Activated naive CD8-positive, alpha-beta T cell treated with anti-CD3 and anti-CD28 coated beads, Interleukin-2, amount 10 ng/mL, durations not matched to agents 7 days and 5 days (primary cell): ENCODE data around the gene DBF4B. TPM values are rescaled to one million over a fixed set of nuclear protein-coding genes. Genes with fewer than 3 reads are reported as not detected.

Source experiments
- ATAC-seq: fragments of 150-1000 bp; cut with Tn5 transposase; one replicate; pipeline ENCODE4 v1.10.0; 2021; ENCODE audit warnings: low read depth, moderate library complexity
- POLR2A ChIA-PET: fragments of 350-600 bp; sonication (Branson Sonifier 250); formaldehyde crosslinking; loops from one replicate; lab custom pipeline; 2021; ENCODE audit warnings: antibody characterized with exemption; lab: Charles Lee
- DNase-seq: peaks from one replicate; pipeline ENCODE4 v3.0.0; 2021
- H3K27ac Mint-ChIP-seq: one replicate; pipeline ENCODE4 v1.8.0; 2022; ENCODE audit warnings: mild to moderate bottlenecking, mixed read lengths
- H3K27me3 Mint-ChIP-seq: one replicate; pipeline ENCODE4 v1.8.0; 2022; ENCODE audit warnings: mild to moderate bottlenecking, moderate library complexity, mixed read lengths
- H3K36me3 Mint-ChIP-seq: one replicate; pipeline ENCODE4 v1.8.0; 2021; ENCODE audit warnings: mild to moderate bottlenecking, mixed read lengths
- H3K4me1 Mint-ChIP-seq: one replicate; pipeline ENCODE4 v1.8.0; 2021; ENCODE audit warnings: mixed read lengths
- H3K4me3 Mint-ChIP-seq: one replicate; pipeline ENCODE4 v1.8.0; 2022; ENCODE audit warnings: mild to moderate bottlenecking, moderate library complexity, mixed read lengths
- H3K9me3 Mint-ChIP-seq: one replicate; pipeline ENCODE4 v1.8.0; 2021; ENCODE audit warnings: mixed read lengths
- total RNA-seq, 2 experiments: library from RNA; stranded (reverse); gene quantifications; one replicate each; pipeline ENCODE4 v1.2.3, GENCODE V29; 2021

The DBF4B gene
- total RNA-seq, 2 experiments from 2014 or later: 27.7 to 31.8 TPM

GRCh38 chr17:44769230-44769629, 60.8 kb downstream of the DBF4B start:
- Mint-ChIP-seq H3K9me3 (no peaks in the 10 kb centered on the region), H3K27me3 (peaks cover 12% of the 10 kb centered on the region), H3K4me1 (peaks cover 12% of the 10 kb centered on the region), H3K36me3 (no peaks in the 10 kb centered on the region), H3K4me3 (no peak overlapping the region), H3K27ac (no peak overlapping the region)
- POLR2A ChIA-PET: interaction anchor here (0.7 kb wide), 1 partner anchor 410 kb away, joined by 3 read pairs; no protein-coding TSS in a partner anchor
- ATAC-seq: no peak
- no peak for DNase-seq

- no peaks in the 10 kb centered on the region for H3K36me3 Mint-ChIP-seq
- no peak for DNase-seq
- H3K4me1 Mint-ChIP-seq: peaks cover 12% of the 10 kb centered on the region
- H3K27ac Mint-ChIP-seq: no peak overlapping the region
- no peaks in the 10 kb centered on the region for H3K9me3 Mint-ChIP-seq
- no peak overlapping the region for H3K4me3 Mint-ChIP-seq
- peaks cover 12% of the 10 kb centered on the region for H3K27me3 Mint-ChIP-seq
- POLR2A ChIA-PET: interaction anchor here (0.7 kb wide), 1 partner anchor 410 kb away, joined by 3 read pairs; no protein-coding TSS in a partner anchor
- ATAC-seq: no peak
Measured at GRCh38 chr17:44769647-44770084, 61.2 kb downstream of the DBF4B start.

- no peaks in the 10 kb centered on the region for H3K9me3 Mint-ChIP-seq
- H3K36me3 Mint-ChIP-seq: no peaks in the 10 kb centered on the region
- H3K4me3 Mint-ChIP-seq: no peak overlapping the region
- DNase-seq (no peak), ATAC-seq (no peak)
- H3K27ac Mint-ChIP-seq: no peak overlapping the region
- H3K4me1 Mint-ChIP-seq: peaks cover 14% of the 10 kb centered on the region
- POLR2A ChIA-PET: no interaction called here
- H3K27me3 Mint-ChIP-seq: peaks cover 12% of the 10 kb centered on the region
Measured at GRCh38 chr17:44770166-44770925, 61.9 kb downstream of the DBF4B start.

GRCh38 chr17:44772308-44773045, 64.0 kb downstream of the DBF4B start:
- POLR2A ChIA-PET: no interaction called here
- no peak overlapping the region for H3K27ac Mint-ChIP-seq
- peaks cover 15% of the 10 kb centered on the region for H3K4me1 Mint-ChIP-seq
- H3K36me3 Mint-ChIP-seq: no peaks in the 10 kb centered on the region
- DNase-seq: no peak
- no peak for ATAC-seq
- no peaks in the 10 kb centered on the region for H3K9me3 Mint-ChIP-seq
- peaks cover 17% of the 10 kb centered on the region for H3K27me3 Mint-ChIP-seq
- no peak overlapping the region for H3K4me3 Mint-ChIP-seq

- Mint-ChIP-seq H3K4me3 (no peak overlapping the region), H3K36me3 (no peaks in the 10 kb centered on the region), H3K27me3 (peaks cover 17% of the 10 kb centered on the region), H3K9me3 (no peaks in the 10 kb centered on the region), H3K27ac (no peak overlapping the region), H3K4me1 (peaks cover 10% of the 10 kb centered on the region)
- DNase-seq (no peak), ATAC-seq (no peak)
- POLR2A ChIA-PET: no interaction called here
Measured at GRCh38 chr17:44773140-44773539, 64.7 kb downstream of the DBF4B start.

- POLR2A ChIA-PET: interaction anchor here (1.4 kb wide), 1 partner anchor 57 kb away, joined by 4 read pairs; no protein-coding TSS in a partner anchor
- Mint-ChIP-seq H3K27ac (peak overlapping the region; percentile 76), H3K4me3 (peak overlapping the region; percentile 86), H3K27me3 (peaks cover 21% of the 10 kb centered on the region), H3K4me1 (peaks cover 7% of the 10 kb centered on the region), H3K36me3 (no peaks in the 10 kb centered on the region), H3K9me3 (no peaks in the 10 kb centered on the region)
- ATAC-seq: peak; percentile 20
- peak; percentile 94 for DNase-seq
Measured at GRCh38 chr17:44774271-44775135, 66.0 kb downstream of the DBF4B start.

- Mint-ChIP-seq H3K27me3 (peaks cover 21% of the 10 kb centered on the region), H3K27ac (peak overlapping the region; percentile 45), H3K4me3 (peak overlapping the region; percentile 86), H3K9me3 (no peaks in the 10 kb centered on the region), H3K36me3 (no peaks in the 10 kb centered on the region), H3K4me1 (peaks cover 7% of the 10 kb centered on the region)
- DNase-seq: peak; percentile 94
- ATAC-seq: peak; percentile 96
- POLR2A ChIA-PET: interaction anchor here (0.7 to 1.4 kb wide), 6 partner anchors 56 to 276 kb away, joined by 3 to 7 read pairs (median 4); partner anchors contain the start of gene EFTUD2
Measured at GRCh38 chr17:44775136-44775837, 66.8 kb downstream of the DBF4B start.

GRCh38 chr17:44775838-44776621, 67.6 kb downstream of the DBF4B start:
- H3K36me3 Mint-ChIP-seq: no peaks in the 10 kb centered on the region
- POLR2A ChIA-PET: interaction anchor here (0.5 to 1.4 kb wide), 7 partner anchors 55 to 275 kb away, joined by 3 to 7 read pairs (median 3); partner anchors contain the start of gene EFTUD2
- H3K4me1 Mint-ChIP-seq: peaks cover 7% of the 10 kb centered on the region
- ATAC-seq: peak; percentile 37
- peak overlapping the region; percentile 86 for H3K4me3 Mint-ChIP-seq
- H3K27ac Mint-ChIP-seq: peak overlapping the region; percentile 45
- H3K27me3 Mint-ChIP-seq: peaks cover 18% of the 10 kb centered on the region
- no peak for DNase-seq
- no peaks in the 10 kb centered on the region for H3K9me3 Mint-ChIP-seq

- peaks cover 18% of the 10 kb centered on the region for H3K27me3 Mint-ChIP-seq
- DNase-seq (no peak), ATAC-seq (no peak)
- POLR2A ChIA-PET: interaction anchor here (0.6 kb wide), 1 partner anchor 247 kb away, joined by 3 read pairs; no protein-coding TSS in a partner anchor
- H3K36me3 Mint-ChIP-seq: no peaks in the 10 kb centered on the region
- H3K27ac Mint-ChIP-seq: no peak overlapping the region
- H3K9me3 Mint-ChIP-seq: no peaks in the 10 kb centered on the region
- peak overlapping the region; percentile 86 for H3K4me3 Mint-ChIP-seq
- H3K4me1 Mint-ChIP-seq: peaks cover 7% of the 10 kb centered on the region
Measured at GRCh38 chr17:44776628-44777393, 68.3 kb downstream of the DBF4B start.

- H3K4me1 Mint-ChIP-seq: peaks cover 7% of the 10 kb centered on the region
- no peak for ATAC-seq
- no peak for DNase-seq
- no peak overlapping the region for H3K4me3 Mint-ChIP-seq
- peaks cover 18% of the 10 kb centered on the region for H3K27me3 Mint-ChIP-seq
- no peaks in the 10 kb centered on the region for H3K9me3 Mint-ChIP-seq
- no peaks in the 10 kb centered on the region for H3K36me3 Mint-ChIP-seq
- POLR2A ChIA-PET: interaction anchor here (0.6 to 1.0 kb wide), 2 partner anchors 87 to 246 kb away, joined by 3 read pairs; no protein-coding TSS in a partner anchor
- H3K27ac Mint-ChIP-seq: no peak overlapping the region
Measured at GRCh38 chr17:44777394-44778348, 69.2 kb downstream of the DBF4B start.
